Epidermal melanocyte (primary cell): Measurements from ENCODE around the gene NLN.
"Not testable (repeated sequence)": the region's sequence is repeated elsewhere in the genome, so short reads cannot be mapped to it uniquely, and the experiment has no call there.

Source experiments
- DNase-seq: peaks from one replicate; pipeline ENCODE4 v3.0.0; 2011; ENCODE audit warnings: low spot score; ENCODE audit not compliant: insufficient read length

NLN gene

GRCh38 chr5:65721720-65722574 is at the start of gene NLN, which contains the start of gene SGTB:
Gene NLN, plus strand, starts transcription at chr5:65722205. Its CDS starts 169 bp downstream, at chr5:65722374.
Gene SGTB, minus strand, starts transcription at chr5:65722109. Its CDS starts 1,302 bp downstream, at chr5:65720807.
- DNase-seq = peak; percentile 73

- DNase-seq = no peak
Measured at GRCh38 chr5:65672796-65673195, 49.2 kb upstream of the NLN start.

DNA sequence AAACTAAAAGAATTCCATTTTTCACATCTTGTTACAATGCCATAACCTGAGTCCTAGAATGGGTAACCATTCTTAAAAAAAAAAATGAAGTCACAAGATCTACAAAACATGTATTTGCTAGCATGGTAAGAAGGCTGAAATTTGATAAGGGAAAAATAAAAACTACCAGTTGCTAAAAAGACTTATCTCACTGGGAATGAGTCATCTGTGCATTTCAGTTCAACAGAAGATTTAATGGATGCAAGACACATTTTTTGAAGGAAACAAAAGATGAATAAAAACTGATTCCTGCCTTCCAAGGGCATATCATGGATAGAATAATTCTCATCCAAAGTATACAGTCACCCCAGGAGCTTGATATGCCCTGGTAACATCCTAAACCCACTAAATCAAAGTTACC is 47.3 kb upstream of the NLN start:
- no peak for DNase-seq

DNA sequence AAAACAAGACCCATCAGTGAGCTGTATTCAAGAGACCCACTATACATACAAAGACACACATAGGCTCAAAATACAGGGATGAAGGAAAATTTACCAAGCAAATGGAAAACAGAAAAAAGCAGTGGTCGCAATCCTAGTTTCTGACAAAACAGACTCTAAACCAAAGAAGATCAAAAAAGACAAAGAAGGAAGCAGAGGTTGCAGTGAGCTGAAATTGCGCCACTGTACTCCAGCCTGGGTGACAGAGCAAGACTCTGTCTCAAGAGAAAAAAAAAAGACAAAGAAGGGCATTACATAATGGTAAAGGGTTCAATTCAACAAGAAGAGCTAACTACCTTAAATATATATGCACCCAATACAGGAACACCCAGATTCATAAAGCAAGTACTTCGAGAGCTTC is 45.9 kb upstream of the NLN start:
- not testable (repeated sequence) for DNase-seq

GRCh38 chr5:65682148-65682547 is 39.9 kb upstream of the NLN start:
- no peak for DNase-seq

- no peak for DNase-seq
Measured at GRCh38 chr5:65693121-65693520, 28.9 kb upstream of the NLN start.

GRCh38 chr5:65695162-65695755 is 26.7 kb upstream of the NLN start:
- no peak for DNase-seq

DNA sequence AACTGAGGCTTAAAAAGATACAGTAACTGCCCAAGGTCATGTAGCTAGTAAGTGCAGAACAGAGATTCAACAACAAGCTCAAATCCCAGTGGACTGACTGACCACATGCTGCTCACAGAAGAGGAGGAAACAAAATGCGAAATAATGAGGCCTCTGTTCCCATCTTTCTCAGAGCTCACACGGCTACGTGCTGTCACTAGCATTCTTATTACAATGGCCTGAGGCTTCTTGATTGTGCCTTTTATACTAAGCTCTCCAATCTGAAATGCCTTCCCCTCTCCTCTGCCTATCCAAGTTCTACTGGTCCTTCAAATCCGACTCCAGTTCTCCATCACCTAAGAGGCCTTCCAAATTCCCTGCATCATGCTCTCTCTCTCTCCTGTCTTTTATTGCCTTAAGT is 26.1 kb upstream of the NLN start:
- peak; percentile 72 for DNase-seq

DNA sequence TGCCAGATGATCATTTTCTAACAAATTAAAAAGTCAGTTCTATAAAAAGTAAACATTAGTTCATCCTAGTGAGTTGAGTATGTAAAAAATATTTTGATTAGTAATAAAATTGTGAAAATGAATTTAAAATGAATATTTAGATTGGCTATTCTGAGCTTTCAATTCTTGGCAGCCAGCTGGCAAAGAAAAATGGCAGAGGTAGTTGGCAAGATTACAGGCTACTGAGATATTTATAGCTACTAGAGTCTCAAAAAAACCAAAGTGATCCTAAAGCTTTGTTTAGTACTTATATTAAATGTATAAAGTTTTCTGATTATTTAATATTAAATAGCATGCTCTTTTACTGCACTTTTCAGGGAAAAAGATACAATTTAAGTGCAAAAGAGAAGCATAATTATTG is 25.1 kb upstream of the NLN start:
- no peak for DNase-seq

DNA sequence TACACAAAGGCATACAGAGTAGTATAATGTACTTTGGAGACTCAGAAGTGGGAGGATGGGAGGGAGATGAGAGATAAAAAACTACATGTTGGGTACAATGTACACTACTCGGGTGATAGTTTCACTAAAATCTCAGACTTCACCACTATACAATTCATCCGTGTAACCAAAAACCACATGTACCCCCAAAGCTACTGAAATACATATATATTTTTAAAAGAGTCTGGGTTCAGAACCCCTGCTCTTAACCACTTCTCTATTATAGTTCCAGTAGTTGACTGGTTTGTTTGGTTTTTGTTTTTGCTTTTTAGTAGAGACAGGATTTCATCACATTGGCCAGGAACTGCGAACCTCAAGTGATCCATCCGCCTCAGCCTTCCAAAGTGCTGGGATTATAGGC is 22.7 kb upstream of the NLN start:
- no peak for DNase-seq

- DNase-seq = no peak
Measured at GRCh38 chr5:65702036-65702435, 20.0 kb upstream of the NLN start.

- no peak for DNase-seq
Measured at GRCh38 chr5:65704621-65705239, 17.3 kb upstream of the NLN start.

DNA sequence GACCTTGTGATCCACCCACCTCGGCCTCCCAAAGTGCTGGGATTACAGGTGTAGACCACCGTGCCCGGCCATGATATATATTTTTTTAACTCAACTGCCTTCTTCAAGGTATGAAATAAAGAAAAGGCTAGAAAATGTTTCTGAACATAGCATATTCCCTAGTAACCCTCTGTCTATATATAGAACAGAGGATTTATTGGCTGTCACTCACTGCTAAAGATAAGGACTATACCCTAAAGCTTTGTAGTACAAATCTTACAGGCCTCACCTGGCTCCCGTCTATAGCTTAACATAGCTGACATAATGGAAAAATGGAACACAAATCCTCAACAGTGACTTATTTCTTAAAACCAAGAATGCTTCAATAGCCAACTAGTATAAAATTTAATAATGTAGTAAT is 14.3 kb upstream of the NLN start:
- DNase-seq = no peak

GRCh38 chr5:65708145-65708544 is 13.9 kb upstream of the NLN start:
- DNase-seq = no peak

GRCh38 chr5:65718576-65719310 is 3.3 kb upstream of the NLN start:
- no peak for DNase-seq

DNA sequence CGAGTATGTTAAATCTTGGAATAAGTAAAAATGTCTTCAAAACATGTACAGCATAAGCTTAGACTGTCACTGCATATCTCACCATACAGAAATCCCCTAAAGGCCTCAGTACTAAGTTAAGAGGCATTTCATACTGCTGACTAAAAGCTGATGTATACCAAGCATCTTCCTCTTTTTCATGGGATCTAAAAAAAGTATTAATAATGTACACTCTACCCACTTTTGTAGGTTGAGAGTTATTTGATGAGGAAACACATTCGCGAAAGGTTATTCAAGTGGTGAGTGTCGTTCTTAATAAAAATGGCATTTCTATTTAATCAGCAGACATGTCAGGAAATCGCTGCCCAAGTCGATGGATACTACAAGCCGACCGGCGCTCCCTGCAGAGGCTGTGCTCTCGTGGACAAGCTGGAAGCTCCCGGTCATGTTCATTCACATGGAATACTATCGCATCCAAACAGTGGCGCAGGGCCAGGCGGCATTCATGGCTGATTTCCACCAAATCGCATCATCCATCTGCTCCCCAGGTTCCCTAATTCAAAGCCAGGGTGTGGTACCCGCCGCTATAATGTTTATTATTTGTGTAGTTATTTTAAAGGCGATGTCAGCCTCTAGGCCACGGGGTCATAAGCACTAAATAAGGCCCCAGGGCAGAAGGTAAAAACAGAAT is 820 bp upstream of the NLN start:
- peak; percentile 67 for DNase-seq

DNA sequence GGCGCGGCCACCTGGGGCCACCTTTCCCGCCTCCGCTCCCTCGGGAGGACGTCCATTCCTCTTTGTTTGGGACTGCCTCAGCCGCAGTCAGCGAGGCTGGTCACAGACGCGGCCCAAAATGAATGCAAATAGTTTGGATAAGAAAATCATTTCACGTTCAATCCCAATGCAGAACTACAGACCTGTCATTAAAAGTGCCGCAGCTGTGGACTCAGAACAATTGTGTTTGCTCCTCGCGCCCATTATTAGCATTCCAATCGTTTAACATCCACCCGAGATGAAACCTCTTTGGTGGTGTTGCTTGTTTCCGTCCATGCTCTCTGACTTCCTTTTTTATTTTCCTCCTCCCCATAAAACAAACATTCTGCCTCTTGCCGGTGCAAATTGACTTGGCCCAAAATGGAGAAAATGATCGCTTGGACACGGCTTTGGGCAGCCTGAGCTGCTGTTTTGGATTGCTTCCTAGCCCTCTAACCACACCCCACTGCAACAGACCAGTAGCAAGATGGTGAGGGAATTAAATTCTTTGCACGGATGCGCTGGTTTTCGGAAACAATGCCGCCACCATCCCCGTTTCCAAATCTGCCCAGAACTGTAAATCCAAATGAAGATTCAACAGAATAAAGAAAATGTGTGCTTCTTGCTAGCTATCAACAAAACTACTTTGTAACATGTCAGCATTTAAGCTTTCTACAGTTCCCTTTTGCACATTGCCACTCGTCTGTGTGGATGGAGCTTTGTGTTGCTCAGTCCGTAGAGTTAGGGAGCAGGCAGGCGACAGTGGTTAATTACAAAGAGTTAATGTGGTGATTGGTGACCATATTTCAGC is 784 bp downstream of the NLN start:
- DNase-seq = peak; percentile 57

- no peak for DNase-seq
Measured at GRCh38 chr5:65727491-65728156, 5.6 kb downstream of the NLN start.

DNA sequence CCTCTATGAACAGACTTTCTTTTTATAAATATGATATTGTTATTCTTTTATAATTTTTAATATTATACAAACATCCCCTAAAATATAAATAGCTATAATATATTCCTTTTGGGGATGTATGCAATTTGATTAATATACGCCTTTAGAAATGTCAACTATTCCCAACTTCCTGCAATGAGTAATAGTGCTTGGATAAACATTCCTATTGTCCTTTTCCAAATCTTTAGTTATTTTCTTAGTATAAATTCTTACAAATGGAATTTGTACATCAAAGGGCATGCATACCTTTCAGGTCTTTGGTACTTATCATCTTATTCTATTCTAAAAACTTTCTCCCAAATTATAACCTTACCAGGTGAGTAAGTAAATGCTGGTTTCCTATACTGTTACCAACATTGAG is 6.2 kb downstream of the NLN start:
- no peak for DNase-seq

- no peak for DNase-seq
Measured at GRCh38 chr5:65730910-65731309, 8.9 kb downstream of the NLN start.
